GM18526 (cell line): ENCODE data around the gene ZNF804B.

Experiments used
- POLR2A ChIP-seq: IDR thresholded peaks from 3 replicates; pipeline ENCODE4 v1.6.1; 2011; ENCODE audit not compliant: insufficient read length; ENCODE audit errors: extremely low read depth

Gene ZNF804B

GRCh38 chr7:88910516-88910915 is 151.0 kb downstream of the ZNF804B start:
- TF ChIP-seq POLR2A: no peak

- TF ChIP-seq POLR2A: no peak
Measured at GRCh38 chr7:88912852-88913251, 153.4 kb downstream of the ZNF804B start.

GRCh38 chr7:88915615-88916014 is 156.1 kb downstream of the ZNF804B start:
- TF ChIP-seq POLR2A: no peak

GRCh38 chr7:88919478-88920131 is 160.1 kb downstream of the ZNF804B start:
- no peak for TF ChIP-seq POLR2A

GRCh38 chr7:88922944-88923343 is 163.4 kb downstream of the ZNF804B start:
- no peak for TF ChIP-seq POLR2A

- TF ChIP-seq POLR2A: no peak
Measured at GRCh38 chr7:88928276-88928675, 168.8 kb downstream of the ZNF804B start.

GRCh38 chr7:88929719-88930118 is 170.2 kb downstream of the ZNF804B start:
- no peak for TF ChIP-seq POLR2A

GRCh38 chr7:88933285-88933684 is 173.8 kb downstream of the ZNF804B start:
- no peak for TF ChIP-seq POLR2A

- no peak for TF ChIP-seq POLR2A
Measured at GRCh38 chr7:88942815-88943501, 183.5 kb downstream of the ZNF804B start.

GRCh38 chr7:88951826-88952225 is 192.3 kb downstream of the ZNF804B start:
- no peak for TF ChIP-seq POLR2A

GRCh38 chr7:88964418-88964817 is 204.9 kb downstream of the ZNF804B start:
- no peak for TF ChIP-seq POLR2A

GRCh38 chr7:88965371-88965770 is 205.9 kb downstream of the ZNF804B start:
- TF ChIP-seq POLR2A: no peak

- TF ChIP-seq POLR2A: no peak
Measured at GRCh38 chr7:88967432-88967831, 207.9 kb downstream of the ZNF804B start.

- TF ChIP-seq POLR2A: no peak
Measured at GRCh38 chr7:88969167-88969566, 209.7 kb downstream of the ZNF804B start.

GRCh38 chr7:88985295-88985694 is 225.8 kb downstream of the ZNF804B start:
- no peak for TF ChIP-seq POLR2A

GRCh38 chr7:89001306-89001705 is 241.8 kb downstream of the ZNF804B start:
- no peak for TF ChIP-seq POLR2A
